CD4-positive, alpha-beta T cell treated with Interleukin-21 for 1 hour (primary cell): Measurements from ENCODE around the gene PHKA1.
"Not testable (repeated sequence)": the region's sequence is repeated elsewhere in the genome, so short reads cannot be mapped to it uniquely, and the experiment has no call there.

Experiments used
- DNase-seq: peaks from one replicate; pipeline ENCODE4 v3.0.0-alpha.2; 2020

PHKA1 gene

DNA sequence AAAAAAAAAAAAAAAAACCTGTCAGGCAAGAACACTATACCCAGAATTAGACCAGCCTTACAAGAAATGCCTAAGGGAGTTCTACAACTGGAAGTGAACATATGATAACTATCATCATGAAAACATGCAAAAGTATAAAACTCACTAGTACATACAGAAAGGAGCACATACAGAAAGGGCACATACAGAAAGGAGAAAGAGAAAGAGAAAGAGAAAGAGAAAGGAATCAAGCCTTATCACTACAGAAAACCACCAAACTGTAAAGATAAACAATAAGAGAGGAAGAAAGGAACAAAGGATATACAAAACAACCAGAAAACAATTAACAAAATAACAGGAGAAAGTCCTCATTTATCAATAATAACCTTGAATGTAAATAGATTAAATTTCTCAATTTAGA lies 50.4 kb downstream of the PHKA1 start:
- DNase-seq: no peak

DNA sequence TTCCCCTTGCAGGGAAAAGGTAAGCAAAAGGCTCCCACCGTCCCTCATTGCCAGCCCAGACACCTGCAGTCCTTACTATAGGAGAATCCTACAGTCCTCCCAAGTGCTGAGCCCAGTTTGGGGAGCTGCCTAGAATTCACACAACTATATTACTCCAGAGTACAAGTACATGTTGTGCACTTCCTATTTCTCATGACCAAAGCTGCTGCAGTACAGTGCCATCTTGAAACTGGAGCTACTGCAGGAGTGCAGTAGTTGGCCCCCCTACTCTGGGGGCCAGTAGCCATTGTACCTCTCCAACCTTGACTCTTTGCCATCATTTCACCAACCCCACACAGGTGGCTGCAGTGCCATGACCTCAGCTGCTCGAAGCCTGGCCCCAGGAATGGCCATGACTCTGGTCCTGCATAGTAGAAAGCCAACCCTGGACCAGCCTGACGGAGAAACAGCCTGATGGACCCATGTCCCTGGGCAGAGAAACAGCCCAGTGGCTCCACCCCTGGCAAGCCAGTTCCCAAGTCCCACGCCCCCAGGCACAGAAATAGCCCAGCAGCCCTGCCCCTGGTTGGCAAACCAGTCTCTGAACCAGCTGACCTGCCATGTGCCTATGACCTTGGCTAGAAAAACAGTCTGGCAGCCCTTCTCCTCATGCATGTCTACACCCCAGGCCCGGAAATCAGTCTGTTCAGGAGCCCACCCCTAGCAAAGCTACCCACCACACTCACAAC lies 51.9 kb downstream of the PHKA1 start:
- DNase-seq: no peak

DNA sequence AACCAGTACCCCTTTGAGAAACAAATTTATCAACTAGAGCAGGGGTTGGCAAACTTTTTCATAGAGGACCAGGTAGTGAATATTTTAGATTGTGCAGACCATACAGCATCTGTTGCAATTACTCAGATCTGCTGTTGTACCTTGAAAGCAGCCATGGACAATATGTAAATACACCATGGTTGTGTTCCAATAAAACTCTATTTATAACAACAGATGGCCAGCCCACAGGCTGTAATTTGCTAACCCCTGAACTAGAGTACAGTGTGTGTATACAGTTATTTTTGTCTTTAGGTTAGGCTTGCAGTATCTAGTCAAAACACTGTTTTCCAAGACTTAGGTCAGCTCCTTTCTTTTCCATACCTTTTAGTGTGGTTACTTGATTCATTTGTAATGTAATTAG lies 54.4 kb downstream of the PHKA1 start:
- DNase-seq: no peak

DNA sequence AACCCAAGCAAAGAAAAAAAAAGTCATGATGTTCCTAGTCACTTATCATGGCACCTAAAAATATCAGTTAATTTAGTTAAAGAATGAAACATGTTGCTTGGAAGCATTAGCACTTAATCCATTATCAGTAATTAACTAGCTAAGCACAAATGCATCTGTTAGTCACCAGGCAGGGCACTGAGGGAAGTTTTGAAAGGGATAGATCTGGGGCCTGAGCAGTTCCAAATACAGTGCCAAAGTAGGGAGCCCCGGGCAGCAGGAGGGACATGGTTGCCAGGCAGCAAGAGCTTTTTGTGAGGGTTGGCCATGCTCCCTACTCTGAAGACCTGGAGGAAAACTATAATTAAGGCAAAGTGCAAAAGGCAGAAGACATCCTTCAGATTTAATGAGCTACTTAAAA lies 62.0 kb downstream of the PHKA1 start:
- no peak for DNase-seq

DNA sequence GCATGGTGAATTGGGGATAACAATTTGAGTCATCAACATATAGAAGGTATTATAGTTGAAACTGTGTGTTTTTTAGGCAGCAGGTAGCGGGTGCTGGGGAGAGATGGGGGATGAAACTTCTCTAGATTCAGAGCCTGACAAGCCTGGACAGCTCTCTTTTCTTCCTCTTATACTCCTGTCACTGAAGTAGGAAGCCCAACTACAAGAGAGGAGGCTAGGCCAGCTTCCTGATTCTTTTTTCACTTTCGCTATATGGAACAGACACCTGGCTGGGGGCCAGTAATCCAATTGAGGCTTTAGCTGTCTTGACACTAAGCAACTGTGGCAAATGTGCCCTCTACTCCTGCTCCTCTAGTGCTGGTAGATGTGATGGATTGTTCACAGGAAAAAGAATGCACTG lies 69.2 kb downstream of the PHKA1 start:
- DNase-seq: no peak

DNA sequence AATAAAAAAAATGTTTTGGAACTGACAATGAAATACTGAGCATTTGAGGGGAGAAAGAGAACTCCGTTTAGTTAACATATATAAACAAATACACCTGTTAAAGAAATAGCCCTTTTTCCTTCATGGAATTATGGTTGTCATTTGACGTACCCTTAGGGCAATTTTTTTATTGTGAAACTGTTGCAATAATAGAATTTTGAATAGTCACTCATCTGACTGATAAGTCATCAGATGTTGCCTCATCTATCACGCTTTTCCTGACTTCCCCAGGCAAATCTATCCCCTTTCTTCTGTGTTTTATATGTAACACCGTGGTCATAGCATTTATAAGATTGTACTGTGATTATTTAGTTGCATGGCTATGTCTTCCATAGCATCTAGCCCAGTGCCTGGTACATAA lies 72.5 kb downstream of the PHKA1 start:
- DNase-seq: no peak

DNA sequence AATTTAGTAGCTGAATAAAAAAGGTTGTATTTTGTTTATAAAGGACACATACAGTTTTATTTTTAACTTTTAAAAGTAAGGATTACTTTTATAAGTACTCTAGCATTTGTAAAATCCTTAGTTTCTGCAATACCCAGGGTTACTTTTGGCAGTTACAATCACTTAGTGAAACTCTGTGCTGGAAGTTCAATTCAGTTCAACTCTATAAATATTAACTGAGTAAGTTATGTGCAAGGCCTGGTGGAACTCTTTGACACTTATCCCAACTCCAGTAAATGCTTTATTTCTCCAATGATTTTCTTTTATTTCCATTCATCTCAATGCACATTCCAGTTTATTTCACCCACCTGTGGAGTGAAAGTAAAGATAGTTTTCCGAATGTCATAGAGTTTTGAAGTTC lies 78.2 kb downstream of the PHKA1 start:
- no peak for DNase-seq

DNA sequence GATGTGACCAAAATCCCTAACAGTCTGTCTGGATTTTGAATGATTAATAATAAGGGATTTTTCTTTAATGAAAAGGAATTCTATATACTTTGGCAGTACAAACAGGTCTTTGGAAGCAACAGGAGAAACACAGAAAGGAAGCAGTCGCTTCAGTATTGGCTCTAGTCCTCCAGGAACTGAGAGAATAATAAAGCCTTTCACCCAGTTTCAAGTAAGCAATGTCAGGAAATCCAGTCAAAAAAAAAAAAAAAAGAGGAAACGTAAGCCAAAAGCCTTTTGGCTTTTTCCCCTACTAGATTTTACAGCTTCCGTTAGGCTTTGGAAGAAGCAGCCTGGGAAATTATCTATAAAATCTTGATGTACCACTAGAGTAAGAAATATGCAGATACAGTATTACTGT lies 79.8 kb downstream of the PHKA1 start:
- no peak for DNase-seq

DNA sequence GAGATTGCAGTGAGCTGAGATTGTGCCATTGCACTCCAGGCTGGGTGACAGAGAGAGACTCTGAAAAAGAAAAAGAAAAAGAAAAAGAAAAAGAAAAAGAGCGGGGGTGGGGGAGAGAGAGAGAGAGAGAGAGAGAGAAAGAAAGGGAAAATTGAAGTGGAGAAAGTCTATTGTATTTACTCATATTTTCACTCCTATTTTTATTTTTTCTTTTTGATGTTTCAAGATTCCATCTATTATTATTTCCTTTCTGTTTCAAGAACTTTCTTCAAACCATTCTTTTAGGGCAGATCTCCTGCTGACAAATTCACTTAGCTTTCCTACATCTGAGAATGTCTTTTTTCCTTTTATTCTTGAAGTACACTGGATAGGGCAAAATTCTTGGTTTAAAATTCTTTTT lies 83.9 kb downstream of the PHKA1 start:
- DNase-seq: no peak

DNA sequence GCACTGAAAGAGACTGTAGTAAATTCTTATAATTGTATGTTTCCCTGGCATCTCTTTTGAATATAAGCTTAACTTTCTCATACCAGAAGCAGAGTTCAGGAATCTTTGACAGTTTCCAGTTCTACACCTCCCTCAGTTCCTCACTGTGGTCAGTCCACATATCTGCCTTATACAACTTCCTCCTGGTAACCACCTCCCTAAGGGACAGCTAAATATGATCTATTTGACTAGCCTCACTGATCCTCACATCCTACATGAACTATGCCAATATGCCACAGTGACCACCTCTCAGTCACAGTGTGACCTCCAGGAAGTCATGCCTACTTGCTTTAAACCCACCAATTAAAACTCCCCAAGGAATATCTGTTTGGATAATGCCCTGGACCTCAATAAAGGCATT lies 89.9 kb downstream of the PHKA1 start:
- DNase-seq: no peak

DNA sequence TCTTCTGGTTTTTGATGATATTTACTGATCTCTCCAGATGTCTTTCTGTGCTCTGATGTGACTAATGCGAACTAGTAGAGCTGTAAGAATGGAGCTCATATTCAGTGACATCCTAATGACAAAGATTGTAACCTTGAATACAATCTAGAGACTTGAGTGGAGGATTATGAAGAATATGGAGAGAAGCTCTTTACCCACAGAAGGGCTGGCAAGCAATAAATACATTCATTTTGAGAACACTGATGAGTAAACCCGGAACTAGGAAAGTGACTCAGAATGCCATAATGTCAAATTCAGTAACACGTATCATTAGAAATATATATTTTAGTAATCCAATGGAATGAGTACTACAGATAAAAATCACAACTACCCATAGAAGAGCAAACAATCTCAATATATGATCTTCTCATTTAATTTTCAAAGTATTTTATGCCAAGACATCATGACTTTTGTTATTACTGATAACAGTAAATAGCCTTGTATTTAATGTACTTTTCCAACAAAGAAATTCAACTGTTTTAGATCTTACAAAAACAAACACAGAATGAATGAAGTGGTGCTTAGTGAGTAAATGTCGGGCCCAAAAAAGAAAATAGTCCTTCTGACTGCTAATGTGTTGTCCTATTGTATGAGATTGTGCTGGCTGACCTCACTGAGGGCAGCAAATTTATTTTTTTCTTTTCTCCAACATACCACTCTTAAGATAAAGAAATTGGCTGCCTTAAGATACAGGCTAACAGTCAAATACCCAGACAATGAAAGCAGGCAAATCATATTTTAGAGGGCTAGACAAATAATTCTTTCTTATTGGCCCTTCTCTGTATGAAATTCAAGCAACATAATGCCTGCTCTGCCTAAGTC lies 92.3 kb downstream of the PHKA1 start:
- no peak for DNase-seq

DNA sequence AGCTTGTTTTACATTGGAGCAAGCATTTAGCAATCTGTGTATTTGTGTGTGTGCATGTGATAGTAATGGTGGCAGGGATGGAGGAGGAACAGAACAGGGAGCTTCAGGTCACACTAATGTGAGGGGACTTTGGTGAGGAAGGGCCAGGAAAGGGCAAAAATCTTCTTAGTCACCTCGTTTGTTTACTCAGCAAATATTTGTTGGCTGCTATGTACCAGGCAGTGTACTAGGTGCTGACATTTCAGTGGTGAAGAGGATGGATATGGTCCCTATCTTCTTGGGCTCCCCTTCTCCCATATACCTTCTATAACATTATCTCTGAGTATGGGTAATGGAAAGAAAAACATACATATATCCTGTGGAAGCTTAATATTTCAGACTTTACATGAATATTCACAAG lies 92.9 kb downstream of the PHKA1 start:
- no peak for DNase-seq

DNA sequence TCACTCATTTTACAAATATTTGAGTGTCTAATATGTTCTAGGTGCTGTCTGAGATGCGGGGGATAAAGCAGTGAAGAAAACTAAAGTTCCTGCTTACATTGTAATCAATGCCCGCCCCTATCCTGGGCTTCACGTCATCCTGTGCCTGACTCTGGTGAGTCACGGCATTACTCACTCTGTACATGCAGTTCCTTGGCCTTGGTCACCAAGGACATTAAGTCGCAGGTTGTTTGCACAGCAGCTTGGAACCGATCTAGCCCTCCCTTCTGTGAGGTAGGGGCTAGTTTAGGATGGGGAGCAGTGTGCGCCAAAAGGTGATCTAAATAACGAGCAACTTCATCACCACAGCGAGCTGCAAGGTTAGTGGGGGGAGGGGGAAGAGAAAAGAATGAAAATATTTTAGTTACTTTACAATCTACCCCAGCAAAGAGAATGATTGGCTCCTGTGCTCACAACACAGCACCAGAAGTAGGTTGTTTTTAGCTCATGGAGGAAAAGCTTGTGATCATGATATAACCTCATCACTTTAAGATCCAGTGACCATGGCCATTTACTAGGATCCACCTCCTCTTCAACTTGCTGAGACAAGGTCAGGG lies 93.5 kb downstream of the PHKA1 start:
- peak; percentile 6 for DNase-seq

DNA sequence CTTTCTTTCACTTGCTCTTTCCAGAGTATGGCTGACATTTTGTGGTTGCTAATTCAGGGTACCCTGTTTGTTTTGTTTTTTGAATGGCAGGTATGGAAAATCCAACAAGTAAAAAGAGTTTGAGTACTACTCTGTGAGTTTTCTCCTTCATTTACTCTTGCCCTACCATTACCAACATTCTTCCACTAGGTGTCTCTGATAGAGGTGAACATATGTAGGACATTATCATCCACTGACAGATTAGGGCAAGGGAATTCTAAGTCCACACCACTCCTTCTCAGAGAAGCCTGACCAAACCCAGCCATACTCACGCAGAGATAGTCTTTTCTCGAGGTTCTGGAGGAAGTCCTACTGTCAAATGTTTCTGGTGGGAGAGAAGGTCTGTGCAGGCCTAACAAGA lies 104.8 kb downstream of the PHKA1 start:
- no peak for DNase-seq

DNA sequence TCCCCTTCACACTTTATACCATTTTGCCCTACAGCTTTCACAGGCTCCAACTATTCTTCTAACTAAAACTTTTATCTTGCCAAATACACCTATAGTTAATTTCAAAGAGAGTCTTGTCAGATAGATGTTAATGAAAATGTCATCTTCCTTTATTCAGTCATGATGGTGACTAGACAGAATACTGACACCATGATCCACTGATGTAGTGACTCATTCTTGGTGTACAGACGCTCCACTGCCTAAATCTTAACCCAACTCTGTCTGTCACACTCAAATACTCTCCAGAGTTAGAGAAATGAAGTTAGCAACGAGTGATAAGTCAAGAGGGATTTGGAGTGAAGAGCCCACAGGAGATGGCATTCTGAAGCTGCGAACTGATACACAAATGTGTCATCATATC lies 109.4 kb downstream of the PHKA1 start:
- no peak for DNase-seq

DNA sequence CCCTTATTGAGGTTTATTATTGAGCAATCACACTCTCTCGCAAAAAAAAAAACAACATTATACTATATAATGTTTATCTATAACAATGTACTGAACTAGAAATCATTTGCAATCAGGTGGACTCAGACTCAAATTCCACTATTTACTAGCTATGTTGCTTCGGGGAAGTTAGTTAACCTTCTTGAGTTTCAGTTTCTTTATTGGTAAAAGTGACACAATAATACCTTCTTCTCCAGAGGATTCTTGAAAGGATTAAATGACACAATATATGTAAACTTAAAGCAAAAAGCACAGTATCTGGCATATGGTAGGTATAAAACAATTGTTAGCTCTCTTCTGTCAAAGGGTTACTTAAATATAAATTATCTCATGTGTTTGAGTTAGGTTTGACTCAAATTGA lies 110.0 kb downstream of the PHKA1 start:
- no peak for DNase-seq

DNA sequence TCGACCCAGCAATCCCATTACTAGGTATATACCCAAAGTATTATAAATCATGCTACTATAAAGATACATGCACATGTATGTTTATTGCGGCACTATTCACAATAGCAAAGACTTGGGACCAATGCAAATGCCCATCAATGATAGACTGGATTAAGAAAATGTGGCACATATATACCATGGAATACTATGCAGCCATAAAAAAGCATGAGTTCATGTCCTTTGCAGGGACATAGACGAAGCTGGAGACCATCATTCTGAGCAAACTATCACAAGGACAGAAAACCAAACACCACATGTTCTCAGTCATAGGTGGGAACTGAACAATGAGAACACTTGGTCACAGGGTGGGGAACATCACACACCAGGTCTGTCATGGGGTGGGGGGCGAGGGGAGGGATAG lies 123.1 kb downstream of the PHKA1 start:
- not testable (repeated sequence) for DNase-seq

DNA sequence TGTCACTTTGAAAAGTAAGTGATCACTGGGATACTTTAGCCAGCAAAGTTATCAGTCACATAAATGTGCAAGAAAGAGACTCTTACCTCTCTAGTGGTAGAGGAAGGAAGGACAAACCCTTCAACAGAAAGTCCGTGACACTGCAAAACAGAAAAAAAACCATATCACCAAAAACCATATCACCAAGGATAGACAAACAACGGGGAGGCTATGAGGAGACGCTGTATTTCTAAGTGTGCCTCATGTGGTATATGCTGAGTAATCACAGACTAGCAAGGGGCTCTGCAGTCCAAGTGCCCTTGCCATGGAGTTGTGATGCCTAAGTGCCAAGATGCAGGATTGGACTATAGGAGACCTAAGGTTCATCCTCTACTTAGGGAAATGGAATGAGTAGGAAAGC lies 129.9 kb downstream of the PHKA1 start:
- DNase-seq: no peak

DNA sequence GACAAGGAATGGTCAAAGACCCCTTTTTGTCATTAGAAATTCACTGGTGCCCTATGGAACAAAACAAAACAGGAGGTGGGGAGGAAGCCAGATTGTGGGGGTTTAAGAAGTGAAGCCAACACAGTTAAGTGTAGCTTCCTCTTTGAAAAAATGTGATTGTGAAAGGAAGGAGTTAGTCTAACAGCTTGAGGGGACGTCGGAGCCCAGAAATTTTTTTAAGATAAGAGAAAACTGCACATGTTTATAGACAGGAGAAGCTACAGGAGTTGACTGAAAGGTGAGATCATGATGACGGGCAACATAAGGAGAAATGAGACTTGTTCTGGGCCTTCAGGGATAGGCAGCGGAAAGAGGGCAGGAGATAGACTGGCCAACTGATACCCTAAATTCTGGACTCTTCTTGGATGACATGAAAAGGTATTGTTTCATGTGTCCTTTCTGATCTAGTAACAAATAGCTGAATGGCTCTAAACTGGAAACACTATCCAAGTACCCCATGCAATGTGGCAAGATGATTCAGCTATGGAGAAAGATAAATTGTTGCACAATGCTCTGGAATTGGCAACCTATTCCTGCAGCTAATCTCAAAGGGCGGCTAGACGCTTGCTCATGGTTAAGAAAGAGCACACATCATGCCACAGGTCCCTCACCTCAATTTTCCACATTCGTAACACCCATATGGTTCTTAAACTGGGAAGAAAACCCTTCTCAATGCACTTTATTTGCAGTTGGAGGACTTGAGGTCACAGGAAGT lies 137.8 kb downstream of the PHKA1 start:
- DNase-seq: no peak

DNA sequence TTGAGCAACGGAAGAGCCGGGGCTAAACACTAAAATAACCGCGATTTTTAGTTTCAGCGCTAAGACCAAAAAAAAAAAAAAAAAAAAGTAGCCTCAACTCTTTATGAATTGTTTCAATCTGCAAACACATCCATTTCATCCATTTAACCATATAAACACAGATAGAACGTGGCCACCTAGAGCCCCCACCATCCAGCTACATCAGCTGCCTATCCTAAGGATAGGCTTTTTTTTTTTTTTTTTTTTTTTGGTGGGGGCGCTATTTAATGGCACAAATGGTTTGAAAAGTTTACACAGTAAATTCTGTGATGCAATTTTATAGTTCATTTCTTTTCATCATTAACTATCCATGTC lies 141.0 kb downstream of the PHKA1 start:
- no peak for DNase-seq

DNA sequence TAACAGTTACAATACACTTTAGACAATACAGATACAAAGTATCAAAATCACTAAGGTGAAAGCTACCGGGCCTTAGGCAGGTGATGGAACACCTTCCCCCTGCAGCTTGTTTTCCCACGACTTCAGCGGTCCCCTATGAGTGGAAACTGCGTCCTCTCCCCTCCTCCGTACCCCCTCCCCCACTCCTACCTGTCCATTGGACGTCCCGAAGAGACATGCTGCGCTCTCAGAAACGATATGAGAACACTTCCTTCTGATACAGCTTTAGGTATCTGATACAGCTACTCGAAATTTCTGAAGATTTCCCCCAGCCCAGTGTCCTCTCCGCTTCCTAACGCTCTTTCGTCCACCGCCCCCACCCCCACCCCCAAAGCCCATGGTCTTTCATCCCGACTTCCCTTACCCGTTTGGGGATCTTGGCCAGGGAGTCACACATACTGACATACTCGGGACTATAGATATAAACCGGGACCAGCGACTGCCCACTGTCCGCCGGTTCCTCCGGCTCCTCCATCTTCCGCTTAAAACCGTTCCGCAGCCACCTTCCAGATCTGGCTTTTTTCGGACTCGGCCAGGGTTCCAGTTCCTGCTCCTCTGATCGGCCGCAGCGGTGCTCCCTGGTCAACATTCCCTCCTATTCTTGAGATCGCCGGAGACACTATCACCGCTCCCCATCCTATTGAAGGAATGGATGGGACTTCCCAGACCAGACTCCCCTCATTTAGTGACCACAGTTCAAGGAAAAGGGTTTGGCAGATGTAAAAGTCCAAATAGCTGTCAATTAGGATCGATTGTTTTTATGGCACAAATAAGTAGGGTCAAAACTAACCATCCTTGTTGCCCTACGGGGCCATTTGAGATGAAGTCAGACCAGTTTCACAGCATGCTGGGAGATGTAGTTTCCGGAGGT lies 141.6 kb downstream of the PHKA1 start, which contains the start of gene HDAC8:
TSS of gene HDAC8 (minus strand) at position 596 of the 910 bp plus-strand sequence. CDS start at position 514, 82 bp downstream.
- DNase-seq: peak; percentile 76

DNA sequence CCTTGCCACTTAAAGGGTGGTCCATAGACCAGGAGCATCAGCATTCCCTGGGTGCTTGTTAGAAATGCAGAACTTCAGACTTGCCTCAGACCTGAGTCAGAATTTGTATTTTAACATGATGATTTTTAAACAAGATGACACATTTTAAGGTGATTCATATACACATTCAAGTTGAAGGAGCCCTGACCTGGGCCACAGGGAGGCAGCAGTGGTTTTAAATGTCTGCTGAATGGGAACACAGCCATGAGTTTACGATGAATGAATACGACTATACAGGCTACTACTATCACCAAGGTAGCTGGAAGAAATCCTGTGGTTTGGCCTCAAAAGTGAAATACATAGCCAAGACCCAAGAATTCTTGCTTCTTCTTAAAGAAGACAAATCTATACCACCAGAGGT lies 144.3 kb downstream of the PHKA1 start:
- DNase-seq: no peak
